Astrocyte (in vitro differentiated cells and primary cell): ENCODE data around the gene PKHD1.

ENCODE experiments used
- CTCF ChIP-seq: IDR thresholded peaks from 2 replicates; pipeline ENCODE4 v1.5.1; 2011; ENCODE audit warnings: low read depth, mild to moderate bottlenecking, inconsistent platforms, low read length, moderate library complexity; ENCODE audit not compliant: insufficient read depth
- EZH2 ChIP-seq: IDR thresholded peaks from 2 replicates; pipeline ENCODE4 v1.6.1; 2012; ENCODE audit warnings: mild to moderate bottlenecking, low read length, inconsistent platforms; ENCODE audit not compliant: insufficient read depth

DNA sequence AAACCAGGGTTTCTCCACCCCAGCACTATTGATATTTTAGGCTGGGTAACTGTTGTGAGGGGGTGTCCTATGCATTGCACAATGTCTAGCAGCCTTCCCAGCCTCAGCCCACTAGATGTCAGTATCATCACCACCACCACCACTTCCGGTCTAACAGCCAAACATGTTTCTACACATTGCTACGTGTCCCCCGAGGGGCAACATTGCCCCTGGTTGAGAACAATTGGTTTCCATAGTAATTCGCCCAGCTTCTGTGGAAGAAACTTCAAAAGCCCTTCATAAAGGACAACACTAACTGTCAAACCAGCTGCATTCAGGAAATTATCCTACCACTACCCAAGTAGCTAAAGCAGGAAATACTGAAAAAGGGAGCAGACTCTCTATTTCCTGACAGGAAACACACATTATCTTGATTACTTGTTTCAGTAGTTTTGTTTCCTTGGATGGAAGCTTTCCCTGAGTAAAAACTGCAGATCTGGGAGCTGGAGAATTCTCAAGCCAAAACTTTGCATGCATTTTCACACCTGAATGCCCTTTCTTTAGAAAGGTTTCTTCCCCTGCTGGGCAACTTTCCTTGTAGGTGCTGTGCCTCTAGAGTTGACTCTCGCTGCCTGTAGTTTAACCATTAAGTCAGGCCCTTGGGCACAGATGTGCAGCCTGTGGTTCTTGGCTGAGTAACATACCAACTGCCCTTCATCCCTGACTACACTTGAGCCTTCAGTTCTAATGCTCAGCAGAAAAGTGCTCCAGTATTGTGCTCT is 23.6 kb downstream of the PKHD1 start:
- TF ChIP-seq CTCF (peak; percentile 27), EZH2 (no peak)
